PC-9 (cell line): Measurements from ENCODE around the gene RNLS.

Experiments used
- EZH2 ChIP-seq: fragments of 200-600 bp; sonication (generic); IDR thresholded peaks from 2 replicates; pipeline ENCODE4 v1.8.0; 2017; ENCODE audit warnings: antibody characterized with exemption, low read depth
- TF ChIP-seq, protein P1 (sequence below): fragments of 200-600 bp; sonication (generic); conservative IDR thresholded peaks from 2 replicates; pipeline ENCODE4 v1.6.1; 2017; ENCODE audit warnings: mixed run types, antibody characterized with exemption, mild to moderate bottlenecking, moderate library complexity

- TF ChIP-seq, protein P1, sequence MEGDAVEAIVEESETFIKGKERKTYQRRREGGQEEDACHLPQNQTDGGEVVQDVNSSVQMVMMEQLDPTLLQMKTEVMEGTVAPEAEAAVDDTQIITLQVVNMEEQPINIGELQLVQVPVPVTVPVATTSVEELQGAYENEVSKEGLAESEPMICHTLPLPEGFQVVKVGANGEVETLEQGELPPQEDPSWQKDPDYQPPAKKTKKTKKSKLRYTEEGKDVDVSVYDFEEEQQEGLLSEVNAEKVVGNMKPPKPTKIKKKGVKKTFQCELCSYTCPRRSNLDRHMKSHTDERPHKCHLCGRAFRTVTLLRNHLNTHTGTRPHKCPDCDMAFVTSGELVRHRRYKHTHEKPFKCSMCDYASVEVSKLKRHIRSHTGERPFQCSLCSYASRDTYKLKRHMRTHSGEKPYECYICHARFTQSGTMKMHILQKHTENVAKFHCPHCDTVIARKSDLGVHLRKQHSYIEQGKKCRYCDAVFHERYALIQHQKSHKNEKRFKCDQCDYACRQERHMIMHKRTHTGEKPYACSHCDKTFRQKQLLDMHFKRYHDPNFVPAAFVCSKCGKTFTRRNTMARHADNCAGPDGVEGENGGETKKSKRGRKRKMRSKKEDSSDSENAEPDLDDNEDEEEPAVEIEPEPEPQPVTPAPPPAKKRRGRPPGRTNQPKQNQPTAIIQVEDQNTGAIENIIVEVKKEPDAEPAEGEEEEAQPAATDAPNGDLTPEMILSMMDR: no peak
- TF ChIP-seq EZH2: no peak
These were observed 88.6 kb downstream of the RNLS start for GRCh38 chr10:88494537-88494936.
